ENCODE measurements around the gene ACTC1. TPM values are rescaled to one million over a fixed set of nuclear protein-coding genes. Genes with fewer than 3 reads are reported as not detected.

The ACTC1 gene
- total RNA-seq, 3 donors from 2014 or later: 0.15 to 1.6 TPM; not detected in 1

- no peak for DNase-seq (ENCODE audit: low spot score in 2 of 2)
- TF ChIP-seq POLR2AphosphoS5 (IDR thresholded peaks at IDR 0.05): no peak
Measured at GRCh38 chr15:34765741-34766140, 29.6 kb downstream of the ACTC1 start.

GRCh38 chr15:34760909-34761308 lies 34.4 kb downstream of the ACTC1 start:
- intact Hi-C loops (cut with DNase I; ENCODE audit: low total_unique reads): no loop called here
- TF ChIP-seq POLR2A (IDR thresholded peaks at IDR 0.05) (no peak), CTCF (IDR thresholded peaks at IDR 0.05) (no peak), POLR2AphosphoS5 (IDR thresholded peaks at IDR 0.05) (no peak)
- H3K9me3 ChIP-seq: no peaks in the 10 kb centered on the region

More at GRCh38 chr15:34765741-34766140, 29.6 kb downstream of the ACTC1 start:
- no peaks in the 10 kb centered on the region for H3K9me3 ChIP-seq
- H3K36me3 ChIP-seq: no peaks in the 10 kb centered on the region
- H3K4me1 ChIP-seq: no peaks in the 10 kb centered on the region
- no peak overlapping the region for H3K4me3 ChIP-seq
- H3K27me3 ChIP-seq: no peaks in the 10 kb centered on the region
- intact Hi-C loops (cut with DNase I; ENCODE audit: low total_unique reads): no loop called here
- no peak overlapping the region for H3K27ac ChIP-seq

DNA sequence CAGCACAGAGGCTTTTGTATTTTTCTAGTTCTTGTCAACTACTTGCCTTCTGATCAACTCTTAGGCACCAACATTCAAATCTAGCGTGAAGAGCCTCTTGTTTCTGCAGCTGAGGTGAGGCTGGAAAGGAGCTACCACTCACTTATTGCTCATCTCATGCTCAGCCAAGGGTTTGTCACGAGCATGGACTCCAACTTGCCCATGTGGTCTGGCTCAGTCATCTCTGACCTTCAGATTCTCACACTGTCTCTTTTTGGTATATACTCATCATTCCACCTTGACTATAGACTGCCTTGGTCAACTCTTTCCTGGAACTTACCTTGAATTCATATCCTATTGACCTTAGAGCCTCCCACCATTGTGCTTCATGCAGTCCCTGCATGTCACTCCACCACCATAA lies 35.4 kb downstream of the ACTC1 start:
- DNase-seq (ENCODE audit: low spot score in 2 of 2): no peak
- peaks cover 0 to 28% of the 10 kb centered on the region in 2 donors for H3K27me3 ChIP-seq
- no peaks in the 10 kb centered on the region for H3K36me3 ChIP-seq
- no peaks in the 10 kb centered on the region for H3K9me3 ChIP-seq
- intact Hi-C loops (cut with DNase I; ENCODE audit: low total_unique reads): no loop called here
- H3K4me3 ChIP-seq: no peak overlapping the region
- H3K4me1 ChIP-seq: no peaks in the 10 kb centered on the region
- no peak overlapping the region for H3K27ac ChIP-seq
- TF ChIP-seq CTCF (IDR thresholded peaks at IDR 0.05) (no peak), POLR2AphosphoS5 (IDR thresholded peaks at IDR 0.05) (no peak), POLR2A (IDR thresholded peaks at IDR 0.05) (no peak)

More at GRCh38 chr15:34760909-34761308, 34.4 kb downstream of the ACTC1 start:
- peaks cover 0 to 22% of the 10 kb centered on the region in 2 donors for H3K27me3 ChIP-seq
- no peak for DNase-seq (ENCODE audit: low spot score in 2 of 2)
- H3K4me3 ChIP-seq: no peak overlapping the region
- H3K4me1 ChIP-seq: no peaks in the 10 kb centered on the region
- no peaks in the 10 kb centered on the region for H3K36me3 ChIP-seq
- H3K27ac ChIP-seq: no peak overlapping the region

- no peak overlapping the region for H3K4me3 ChIP-seq
- no peak overlapping the region for H3K27ac ChIP-seq
- H3K36me3 ChIP-seq: no peaks in the 10 kb centered on the region
- H3K4me1 ChIP-seq: no peaks in the 10 kb centered on the region
- no peaks in the 10 kb centered on the region for H3K9me3 ChIP-seq
- no peak for TF ChIP-seq POLR2A (IDR thresholded peaks at IDR 0.05)
- TF ChIP-seq CTCF (IDR thresholded peaks at IDR 0.05): no peak
- no peak for TF ChIP-seq POLR2AphosphoS5 (IDR thresholded peaks at IDR 0.05)
- intact Hi-C loops (cut with DNase I; ENCODE audit: low total_unique reads): no loop called here
- H3K27me3 ChIP-seq: peaks cover 0 to 34% of the 10 kb centered on the region in 2 donors
- no peak for DNase-seq (ENCODE audit: low spot score in 2 of 2)
Measured at GRCh38 chr15:34759347-34759746, 36.0 kb downstream of the ACTC1 start.

- intact Hi-C loops (cut with DNase I; ENCODE audit: low total_unique reads): no loop called here
- Histone ChIP-seq H3K36me3 (no peaks in the 10 kb centered on the region), H3K27ac (no peak overlapping the region), H3K9me3 (no peaks in the 10 kb centered on the region), H3K4me1 (no peaks in the 10 kb centered on the region), H3K27me3 (peaks cover 0 to 55% of the 10 kb centered on the region in 2 donors), H3K4me3 (no peak overlapping the region)
- TF ChIP-seq POLR2A (IDR thresholded peaks at IDR 0.05) (no peak), CTCF (IDR thresholded peaks at IDR 0.05) (no peak), POLR2AphosphoS5 (IDR thresholded peaks at IDR 0.05) (no peak)
- DNase-seq (ENCODE audit: low spot score in 2 of 2): no peak
Measured at GRCh38 chr15:34757262-34757661, 38.1 kb downstream of the ACTC1 start.

- no peak for DNase-seq (ENCODE audit: low spot score in 2 of 2)
- intact Hi-C loops (cut with DNase I; ENCODE audit: low total_unique reads): no loop called here
- Histone ChIP-seq H3K4me1 (no peaks in the 10 kb centered on the region), H3K27me3 (peaks cover 0 to 59% of the 10 kb centered on the region in 2 donors), H3K4me3 (peak overlapping the region in 2 of 3 donors; percentile 37 to 59), H3K9me3 (no peaks in the 10 kb centered on the region), H3K36me3 (no peaks in the 10 kb centered on the region), H3K27ac (no peak overlapping the region)
- no peak for TF ChIP-seq POLR2A (IDR thresholded peaks at IDR 0.05)
- TF ChIP-seq POLR2AphosphoS5 (IDR thresholded peaks at IDR 0.05): no peak
- no peak for TF ChIP-seq CTCF (IDR thresholded peaks at IDR 0.05)
Measured at GRCh38 chr15:34755419-34755773, 40.0 kb downstream of the ACTC1 start.
